Transverse colon (tissue), 3 donors: ENCODE data around the gene OSBPL6.

Experiments used
- CTCF ChIP-seq, 5 experiments: fragments of 200-600 bp in 3 of 5; fragments of 450-650 bp in 2 of 5; sonication (generic) in 3 of 5; IDR thresholded peaks; 1 replicate in 2 of 5; 2 replicates in 3 of 5; pipeline ENCODE4 v1.5.1; 2016 to 2017; ENCODE audit warnings: antibody characterized with exemption in 5 of 5, inconsistent platforms in 3 of 5, mild to moderate bottlenecking in 2 of 5, moderate library complexity in 1 of 5
- POLR2A ChIP-seq: fragments of 450-650 bp; IDR thresholded peaks from one replicate; pipeline ENCODE4 v1.6.1; 2016; ENCODE audit warnings: antibody characterized with exemption, mild to moderate bottlenecking, moderate library complexity

GRCh38 chr2:178331474-178332432, 137.4 kb downstream of the OSBPL6 start:
- TF ChIP-seq CTCF (IDR thresholded peaks at IDR 0.05): no peak
- TF ChIP-seq POLR2A: no peak
